Fibroblast of skin of right quadriceps (primary cell): Measurements from ENCODE around the gene KCNH5.

ENCODE experiments used
- DNase-seq: peaks from one replicate; pipeline ENCODE4 v3.0.0-alpha.2; 2013

The KCNH5 gene, protein sequence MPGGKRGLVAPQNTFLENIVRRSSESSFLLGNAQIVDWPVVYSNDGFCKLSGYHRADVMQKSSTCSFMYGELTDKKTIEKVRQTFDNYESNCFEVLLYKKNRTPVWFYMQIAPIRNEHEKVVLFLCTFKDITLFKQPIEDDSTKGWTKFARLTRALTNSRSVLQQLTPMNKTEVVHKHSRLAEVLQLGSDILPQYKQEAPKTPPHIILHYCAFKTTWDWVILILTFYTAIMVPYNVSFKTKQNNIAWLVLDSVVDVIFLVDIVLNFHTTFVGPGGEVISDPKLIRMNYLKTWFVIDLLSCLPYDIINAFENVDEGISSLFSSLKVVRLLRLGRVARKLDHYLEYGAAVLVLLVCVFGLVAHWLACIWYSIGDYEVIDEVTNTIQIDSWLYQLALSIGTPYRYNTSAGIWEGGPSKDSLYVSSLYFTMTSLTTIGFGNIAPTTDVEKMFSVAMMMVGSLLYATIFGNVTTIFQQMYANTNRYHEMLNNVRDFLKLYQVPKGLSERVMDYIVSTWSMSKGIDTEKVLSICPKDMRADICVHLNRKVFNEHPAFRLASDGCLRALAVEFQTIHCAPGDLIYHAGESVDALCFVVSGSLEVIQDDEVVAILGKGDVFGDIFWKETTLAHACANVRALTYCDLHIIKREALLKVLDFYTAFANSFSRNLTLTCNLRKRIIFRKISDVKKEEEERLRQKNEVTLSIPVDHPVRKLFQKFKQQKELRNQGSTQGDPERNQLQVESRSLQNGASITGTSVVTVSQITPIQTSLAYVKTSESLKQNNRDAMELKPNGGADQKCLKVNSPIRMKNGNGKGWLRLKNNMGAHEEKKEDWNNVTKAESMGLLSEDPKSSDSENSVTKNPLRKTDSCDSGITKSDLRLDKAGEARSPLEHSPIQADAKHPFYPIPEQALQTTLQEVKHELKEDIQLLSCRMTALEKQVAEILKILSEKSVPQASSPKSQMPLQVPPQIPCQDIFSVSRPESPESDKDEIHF

DNA sequence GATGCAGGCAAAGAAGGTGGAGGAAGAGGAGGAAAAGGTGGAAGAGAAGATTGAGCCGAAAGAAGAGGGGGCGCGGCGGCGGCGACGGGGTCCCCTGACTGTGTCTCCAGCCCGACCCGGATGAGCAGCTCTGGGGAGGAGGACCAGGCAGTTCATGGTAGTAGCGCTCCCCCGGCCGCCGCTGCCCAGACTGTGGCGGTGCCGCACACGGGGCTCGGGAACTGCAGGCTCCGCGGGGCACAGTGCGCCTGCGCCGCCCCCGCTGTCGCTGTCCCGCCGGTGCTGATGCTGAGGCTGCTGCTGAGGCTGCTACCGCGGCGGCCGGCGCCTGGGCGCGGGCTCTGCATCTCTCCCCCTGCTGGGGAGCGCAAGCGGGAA, at the start of gene KCNH5:
Gene KCNH5, minus strand, starts transcription at position 225 of the 378 bp plus-strand sequence. CDS start 272 bp downstream, outside the sequence.
- peak; percentile 17 for DNase-seq

GRCh38 chr14:63091394-63091996, 46.2 kb upstream of the KCNH5 start:
- DNase-seq = no peak

DNA sequence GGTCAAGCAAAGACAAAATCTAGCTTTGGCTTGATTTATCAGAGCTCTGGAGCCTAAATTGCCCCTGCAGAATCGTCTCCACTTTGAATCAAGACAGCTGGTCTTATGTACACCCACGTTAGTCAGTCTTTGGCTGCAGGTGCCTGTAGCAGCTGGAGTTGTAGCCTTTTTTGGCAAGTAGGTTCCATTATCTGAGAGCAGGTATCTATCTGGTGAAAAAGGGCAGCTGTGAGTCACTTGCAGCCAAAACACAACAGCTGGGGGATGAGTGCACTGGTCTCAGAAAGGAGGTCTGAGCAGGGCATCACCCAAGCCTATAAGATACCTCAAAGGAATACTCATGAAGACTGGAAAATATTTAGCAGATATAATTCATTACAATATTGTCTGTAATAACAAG, 43.6 kb upstream of the KCNH5 start:
- DNase-seq = no peak

DNA sequence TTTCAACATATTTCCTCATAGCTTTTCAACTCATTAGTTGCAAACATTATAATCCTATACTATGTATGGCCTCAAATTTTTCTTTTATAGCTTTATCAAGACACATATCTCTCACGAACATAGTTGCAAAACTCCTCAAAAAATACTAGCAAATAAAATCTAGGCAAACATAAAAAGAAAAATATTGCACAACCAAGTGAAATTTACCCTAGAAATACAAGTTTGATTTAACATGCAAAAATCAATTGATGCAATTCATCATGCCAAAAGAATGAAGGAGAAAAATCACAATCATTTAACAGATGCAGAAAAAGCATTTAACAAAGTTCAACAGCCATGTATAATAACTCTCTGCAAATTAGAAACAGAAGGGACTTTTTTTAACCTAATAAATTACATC, 33.3 kb upstream of the KCNH5 start:
- DNase-seq = peak; percentile 8

DNA sequence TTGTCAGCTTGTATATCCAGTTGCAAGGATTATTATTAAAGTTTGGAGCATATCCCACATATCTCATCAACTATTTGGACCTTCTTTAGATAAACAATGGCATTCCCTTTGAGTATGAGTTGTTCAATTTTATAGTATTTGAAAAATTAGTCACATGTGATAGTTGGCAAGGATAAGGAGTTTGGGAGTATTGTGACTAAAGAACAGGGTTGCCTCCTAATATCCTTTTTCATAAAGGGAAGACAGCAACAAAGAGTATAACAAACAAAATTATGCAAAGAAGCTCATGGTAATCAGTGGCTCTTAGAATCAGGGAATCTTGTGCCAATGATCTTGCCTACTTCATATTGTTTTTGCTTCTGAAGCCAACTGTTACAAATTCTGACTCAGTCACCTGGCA, 31.2 kb upstream of the KCNH5 start:
- DNase-seq = no peak

GRCh38 chr14:63055631-63056030, 10.4 kb upstream of the KCNH5 start:
- no peak for DNase-seq

DNA sequence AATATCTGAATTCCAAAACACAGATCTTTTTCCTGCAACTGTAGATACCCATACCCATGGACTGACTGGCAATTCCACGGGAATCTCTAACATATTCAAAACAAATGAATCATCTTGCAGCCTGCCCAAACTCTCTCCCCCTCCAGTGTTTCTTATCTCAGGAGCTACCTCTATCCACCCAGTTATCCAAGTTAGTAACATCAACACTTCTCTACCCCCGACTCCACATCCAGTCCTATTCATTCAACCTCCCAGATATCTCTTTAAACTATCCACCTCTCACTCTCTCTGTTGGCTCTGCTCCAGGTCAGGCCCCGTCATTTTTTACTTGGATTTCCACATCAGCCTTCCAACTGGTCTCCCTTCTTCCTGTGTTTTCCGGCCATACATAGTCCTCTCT, 6.7 kb upstream of the KCNH5 start:
- DNase-seq = no peak

GRCh38 chr14:63051301-63051700, 6.0 kb upstream of the KCNH5 start:
- DNase-seq = no peak

DNA sequence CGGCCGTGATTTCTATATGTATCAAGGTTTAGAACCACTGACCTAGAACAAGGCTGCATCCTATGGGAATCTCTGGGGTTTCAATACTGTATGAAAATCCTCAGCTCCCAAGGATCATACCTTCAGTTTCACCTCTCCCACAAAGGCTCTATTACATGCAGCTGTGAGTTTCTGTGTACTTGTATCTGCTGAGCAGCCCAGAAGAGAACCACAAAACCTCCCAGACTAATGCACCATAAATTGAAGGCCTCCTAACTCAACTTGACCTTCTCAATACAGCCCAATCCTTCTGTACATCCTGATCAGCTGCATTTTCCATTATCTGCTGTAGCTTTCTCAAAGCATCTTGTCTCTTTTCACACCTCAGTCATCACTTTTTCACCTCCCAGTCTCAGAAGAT, 5.4 kb upstream of the KCNH5 start:
- DNase-seq = no peak

GRCh38 chr14:63046339-63047268, 1.3 kb upstream of the KCNH5 start:
- no peak for DNase-seq

DNA sequence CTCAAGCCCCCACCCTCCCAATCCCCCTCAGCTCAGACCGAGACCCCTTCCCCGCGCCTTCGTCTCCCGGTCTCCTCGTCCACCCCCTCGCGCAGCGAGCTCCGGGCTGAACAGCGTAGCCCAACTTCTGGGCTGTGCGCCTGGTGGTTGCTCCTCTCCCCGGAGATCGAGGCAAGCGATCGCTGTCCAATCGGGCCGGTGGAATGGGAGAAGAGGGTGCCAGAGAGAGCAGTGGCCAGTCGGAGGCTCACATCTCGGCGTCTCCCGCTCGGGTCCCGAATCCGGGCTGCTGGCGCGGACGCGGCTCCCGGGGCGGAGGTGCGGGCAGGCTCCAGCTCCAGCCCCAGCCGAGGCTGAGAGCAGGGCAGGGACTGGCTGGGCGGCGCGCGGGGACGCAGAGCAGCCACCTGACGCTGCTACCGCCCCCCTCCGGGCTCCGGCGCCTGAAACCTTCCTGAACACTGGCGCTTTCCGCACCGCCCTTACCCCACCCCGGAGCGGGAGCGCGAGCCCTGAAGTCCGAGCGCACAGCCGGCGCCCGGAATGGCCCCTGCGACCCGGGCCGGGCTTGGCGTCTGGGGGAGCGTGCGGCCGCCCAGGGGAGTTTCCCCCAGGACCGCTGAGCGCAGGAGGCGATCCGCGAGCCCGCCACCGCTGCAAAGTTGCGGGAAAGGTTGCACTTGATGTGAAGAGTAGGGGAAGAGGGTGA, 508 bp upstream of the KCNH5 start:
- DNase-seq = peak; percentile 8

- peak; percentile 28 for DNase-seq
Measured at GRCh38 chr14:63039866-63040265, 5.4 kb downstream of the KCNH5 start.

DNA sequence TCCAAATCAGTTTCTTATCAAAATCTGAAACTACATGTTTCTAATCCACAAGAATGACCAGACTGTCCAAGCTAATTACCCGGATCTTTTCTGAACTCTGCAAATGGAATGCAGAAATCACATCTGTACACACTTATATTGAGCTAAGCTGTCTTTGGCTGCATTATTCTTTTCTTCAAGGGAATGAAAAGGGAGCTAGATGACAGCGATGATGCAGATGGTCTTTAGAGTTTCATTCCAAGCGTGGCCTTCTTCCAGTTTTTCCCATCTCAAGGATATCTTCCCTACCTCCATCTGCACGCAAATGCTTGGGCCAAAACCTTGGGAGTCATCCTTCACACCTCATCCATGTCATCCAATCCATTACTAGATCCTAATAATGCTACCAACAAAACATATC, 12.6 kb downstream of the KCNH5 start:
- no peak for DNase-seq

GRCh38 chr14:63032076-63032475, 13.2 kb downstream of the KCNH5 start:
- DNase-seq = no peak

DNA sequence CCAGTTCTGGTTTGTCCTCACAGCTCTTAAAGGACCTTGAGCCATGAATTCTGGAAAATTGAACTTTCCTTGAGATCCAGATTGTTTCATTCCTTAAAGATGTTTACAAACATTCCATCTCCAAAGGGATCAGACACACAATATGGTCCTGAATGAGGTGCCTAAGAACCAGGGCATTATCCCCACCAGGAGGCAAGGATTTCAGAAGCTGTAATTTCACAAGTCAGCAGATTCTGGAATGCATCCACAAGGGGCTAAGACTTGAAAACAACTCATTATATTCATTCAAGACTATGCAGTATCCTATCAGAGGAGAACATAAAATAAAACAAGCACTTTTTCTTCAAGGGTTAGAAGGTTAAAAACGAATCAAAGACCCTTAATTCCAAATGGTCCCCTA, 15.1 kb downstream of the KCNH5 start:
- no peak for DNase-seq

- DNase-seq = no peak
Measured at GRCh38 chr14:63027719-63028118, 17.5 kb downstream of the KCNH5 start.

DNA sequence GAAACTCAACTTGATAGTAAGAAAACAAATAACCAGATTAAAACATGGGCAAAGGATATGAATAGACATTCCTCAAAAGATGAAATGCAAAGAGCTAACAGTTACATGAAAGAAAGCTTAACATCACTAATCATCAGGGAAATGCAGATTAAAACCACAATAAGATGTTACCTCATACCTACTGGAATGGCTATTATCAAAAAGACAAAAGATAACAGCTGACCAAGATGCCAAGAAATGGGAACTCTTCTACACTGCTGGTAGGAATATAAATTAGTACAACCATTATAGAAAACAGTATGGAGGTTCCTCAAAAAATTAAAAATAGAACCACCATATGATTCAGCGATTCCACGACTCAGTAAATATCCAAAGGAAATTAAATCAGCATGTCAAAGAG, 18.8 kb downstream of the KCNH5 start:
- no peak for DNase-seq

DNA sequence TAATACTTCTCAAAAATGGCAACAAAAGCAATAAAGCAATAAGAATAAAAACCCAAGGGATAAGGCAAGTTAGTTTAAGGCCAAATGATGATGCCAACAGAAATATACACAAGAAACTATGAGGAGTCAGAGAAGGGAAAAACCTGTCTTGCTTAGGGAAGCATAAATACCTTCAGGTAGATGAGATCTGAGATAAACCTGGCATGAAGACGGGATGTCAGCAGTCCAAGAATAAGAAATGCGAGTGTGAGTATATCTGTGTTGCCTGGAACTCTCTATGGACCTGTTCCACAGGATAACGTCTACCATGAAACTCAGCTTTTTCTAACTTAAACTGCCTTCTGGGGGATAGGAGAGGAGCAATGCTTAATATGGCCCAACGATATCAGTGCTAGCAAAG, 30.6 kb downstream of the KCNH5 start:
- DNase-seq = no peak

- DNase-seq = no peak
Measured at GRCh38 chr14:63012171-63012570, 33.1 kb downstream of the KCNH5 start.

GRCh38 chr14:63011623-63012022, 33.6 kb downstream of the KCNH5 start:
- no peak for DNase-seq

GRCh38 chr14:63009495-63009894, 35.8 kb downstream of the KCNH5 start:
- DNase-seq = no peak

DNA sequence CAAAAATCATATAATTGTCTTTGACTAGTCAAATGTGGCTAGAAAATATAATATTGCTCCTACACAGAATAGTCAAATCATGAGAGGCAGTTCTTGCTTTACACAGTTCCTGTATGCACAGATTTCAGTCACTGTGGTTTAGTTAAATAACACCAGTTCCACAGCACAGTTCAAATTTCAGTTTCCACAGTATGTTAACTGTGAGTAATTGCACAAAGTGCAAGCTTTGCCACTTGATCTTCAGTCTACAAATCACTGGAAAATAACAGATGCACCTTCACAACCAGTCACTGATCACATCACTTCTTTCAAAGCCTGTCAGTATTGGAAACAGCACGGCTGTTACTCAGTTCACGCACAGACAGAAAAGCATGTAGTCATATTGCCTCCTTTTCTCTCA, 38.7 kb downstream of the KCNH5 start:
- no peak for DNase-seq
